ENCODE results near the gene OR8B2. TPM values are rescaled to one million over a fixed set of nuclear protein-coding genes. Genes with fewer than 3 reads are reported as not detected.
"Not testable (repeated sequence)": the region's sequence is repeated elsewhere in the genome, so short reads cannot be mapped to it uniquely, and the experiment has no call there.

OR8B2 gene
- total RNA-seq, 2 experiments from 2014 or later = not detected

DNA sequence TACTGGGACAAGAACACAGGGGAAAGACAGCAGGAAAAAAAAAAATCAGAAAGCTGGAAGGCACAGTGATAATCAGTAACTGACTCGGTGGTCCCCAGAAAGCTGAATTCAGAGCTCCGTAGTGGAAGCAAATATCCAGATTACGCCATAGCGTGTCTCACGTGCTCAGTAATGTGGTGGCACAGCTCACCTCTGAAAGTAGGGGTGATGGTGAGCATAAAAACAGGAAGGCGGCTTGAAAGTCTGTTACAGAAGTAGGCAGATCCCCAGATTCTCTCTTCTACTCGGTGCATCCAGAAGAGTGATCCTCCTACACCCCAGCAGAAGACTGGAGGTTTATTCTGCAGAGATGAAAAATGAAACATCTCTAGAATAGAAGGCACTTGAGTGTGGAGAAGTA, 25.6 kb upstream of the OR8B2 start:
- DNase-seq (no peak), ATAC-seq (no peak)
- CTCF ChIA-PET = interaction anchor here (1.0 kb wide), 1 partner anchor 9 kb away, joined by 3 read pairs; no protein-coding TSS in a partner anchor
- H3K27ac Mint-ChIP-seq = no peak overlapping the region
- no peaks in the 10 kb centered on the region for H3K36me3 Mint-ChIP-seq (ENCODE audit: low read depth)
- peaks cover 11% of the 10 kb centered on the region for H3K27me3 Mint-ChIP-seq
- intact Hi-C loops (cut with micrococcal nuclease) = no loop called here
- POLR2A ChIA-PET = no interaction called here
- no peak overlapping the region for H3K4me3 Mint-ChIP-seq
- H3K4me1 Mint-ChIP-seq (ENCODE audit: low read depth) = no peaks in the 10 kb centered on the region
- TF ChIP-seq, protein P1, sequence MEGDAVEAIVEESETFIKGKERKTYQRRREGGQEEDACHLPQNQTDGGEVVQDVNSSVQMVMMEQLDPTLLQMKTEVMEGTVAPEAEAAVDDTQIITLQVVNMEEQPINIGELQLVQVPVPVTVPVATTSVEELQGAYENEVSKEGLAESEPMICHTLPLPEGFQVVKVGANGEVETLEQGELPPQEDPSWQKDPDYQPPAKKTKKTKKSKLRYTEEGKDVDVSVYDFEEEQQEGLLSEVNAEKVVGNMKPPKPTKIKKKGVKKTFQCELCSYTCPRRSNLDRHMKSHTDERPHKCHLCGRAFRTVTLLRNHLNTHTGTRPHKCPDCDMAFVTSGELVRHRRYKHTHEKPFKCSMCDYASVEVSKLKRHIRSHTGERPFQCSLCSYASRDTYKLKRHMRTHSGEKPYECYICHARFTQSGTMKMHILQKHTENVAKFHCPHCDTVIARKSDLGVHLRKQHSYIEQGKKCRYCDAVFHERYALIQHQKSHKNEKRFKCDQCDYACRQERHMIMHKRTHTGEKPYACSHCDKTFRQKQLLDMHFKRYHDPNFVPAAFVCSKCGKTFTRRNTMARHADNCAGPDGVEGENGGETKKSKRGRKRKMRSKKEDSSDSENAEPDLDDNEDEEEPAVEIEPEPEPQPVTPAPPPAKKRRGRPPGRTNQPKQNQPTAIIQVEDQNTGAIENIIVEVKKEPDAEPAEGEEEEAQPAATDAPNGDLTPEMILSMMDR (IDR thresholded peaks at IDR 0.05) = no peak
- H3K9me3 Mint-ChIP-seq = no peaks in the 10 kb centered on the region

DNA sequence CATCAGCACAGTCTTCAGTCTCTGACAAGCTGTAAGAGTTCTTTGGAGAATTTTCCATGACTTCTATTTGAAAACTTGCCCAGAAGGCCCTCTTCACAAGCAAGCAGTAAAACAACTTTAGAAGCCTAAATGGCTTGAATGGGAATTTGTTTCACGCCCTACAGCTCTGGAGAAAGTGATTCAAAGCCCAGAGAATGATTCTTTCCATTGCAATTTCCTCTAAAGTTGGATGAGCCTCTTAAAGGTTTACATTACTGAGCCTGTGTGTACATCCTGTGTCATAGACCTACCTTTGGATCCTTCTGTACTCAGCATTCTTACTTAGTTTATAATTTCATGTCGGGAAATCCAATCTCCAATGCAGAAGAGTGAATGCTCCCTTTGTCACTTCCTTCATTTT, 21.3 kb upstream of the OR8B2 start:
- peaks cover 2% of the 10 kb centered on the region for H3K36me3 Mint-ChIP-seq (ENCODE audit: low read depth)
- H3K27me3 Mint-ChIP-seq = peaks cover 8% of the 10 kb centered on the region
- TF ChIP-seq, protein P1 (IDR thresholded peaks at IDR 0.05) = no peak
- intact Hi-C loops (cut with micrococcal nuclease) = no loop called here
- H3K4me1 Mint-ChIP-seq (ENCODE audit: low read depth) = no peaks in the 10 kb centered on the region
- no peaks in the 10 kb centered on the region for H3K9me3 Mint-ChIP-seq
- ATAC-seq = no peak
- ChIA-PET CTCF (no interaction called here), POLR2A (no interaction called here)
- no peak for DNase-seq
- H3K27ac Mint-ChIP-seq = no peak overlapping the region
- H3K4me3 Mint-ChIP-seq = no peak overlapping the region

DNA sequence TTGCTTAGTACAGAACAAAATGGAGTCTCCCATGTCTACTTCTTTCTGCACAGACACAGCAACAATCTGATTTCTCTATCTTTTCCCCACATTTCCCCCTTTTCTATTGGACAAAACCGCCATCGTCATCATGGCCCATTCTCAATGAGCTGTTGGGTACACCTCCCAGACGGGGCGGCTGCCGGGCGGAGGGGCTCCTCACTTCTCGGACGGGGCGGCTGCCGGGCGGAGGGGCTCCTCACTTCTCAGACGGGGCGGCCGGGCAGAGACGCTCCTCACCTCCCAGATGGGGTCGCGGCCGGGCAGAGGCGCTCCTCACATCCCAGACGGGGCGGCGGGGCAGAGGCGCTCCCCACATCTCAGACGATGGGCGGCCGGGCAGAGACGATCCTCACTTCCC, 18.9 kb upstream of the OR8B2 start:
- H3K4me1 Mint-ChIP-seq (ENCODE audit: low read depth); intact Hi-C loops (cut with micrococcal nuclease); H3K27ac Mint-ChIP-seq; H3K9me3 Mint-ChIP-seq; H3K27me3 Mint-ChIP-seq; H3K36me3 Mint-ChIP-seq (ENCODE audit: low read depth); DNase-seq; POLR2A ChIA-PET; H3K4me3 Mint-ChIP-seq; ATAC-seq: not testable (repeated sequence)
- CTCF ChIA-PET = interaction anchor here (1.2 to 3.1 kb wide), 10 partner anchors 9 to 182 kb away, joined by 3 to 16 read pairs (median 6); partner anchors contain the start of gene OR8A1

- H3K9me3 Mint-ChIP-seq = no peaks in the 10 kb centered on the region
- no peaks in the 10 kb centered on the region for H3K4me1 Mint-ChIP-seq (ENCODE audit: low read depth)
- ChIA-PET CTCF (interaction anchor here (0.5 to 3.1 kb wide), 33 partner anchors 9 to 476 kb away, joined by 3 to 16 read pairs (median 4); partner anchors contain the start of gene OR8A1), POLR2A (no interaction called here)
- TF ChIP-seq, protein P1 (IDR thresholded peaks at IDR 0.05) = peak; percentile 72
- peaks cover 2% of the 10 kb centered on the region for H3K36me3 Mint-ChIP-seq (ENCODE audit: low read depth)
- no peak overlapping the region for H3K4me3 Mint-ChIP-seq
- intact Hi-C loops (cut with micrococcal nuclease) = no loop called here
- no peak overlapping the region for H3K27ac Mint-ChIP-seq
- peak; percentile 81 for ATAC-seq
- H3K27me3 Mint-ChIP-seq = peaks cover 2% of the 10 kb centered on the region
- peak; percentile 79 for DNase-seq
Observed at GRCh38 chr11:124402326-124402922, 18.1 kb upstream of the OR8B2 start.

- CTCF ChIA-PET = no interaction called here
- peaks cover 2% of the 10 kb centered on the region for H3K36me3 Mint-ChIP-seq (ENCODE audit: low read depth)
Observed at GRCh38 chr11:124398924-124399323, 14.6 kb upstream of the OR8B2 start, which contains the start of gene OR8B3. Gene OR8B3, minus strand, starts transcription at chr11:124399024. Its CDS starts 1,673 bp downstream, at chr11:124397351.

DNA sequence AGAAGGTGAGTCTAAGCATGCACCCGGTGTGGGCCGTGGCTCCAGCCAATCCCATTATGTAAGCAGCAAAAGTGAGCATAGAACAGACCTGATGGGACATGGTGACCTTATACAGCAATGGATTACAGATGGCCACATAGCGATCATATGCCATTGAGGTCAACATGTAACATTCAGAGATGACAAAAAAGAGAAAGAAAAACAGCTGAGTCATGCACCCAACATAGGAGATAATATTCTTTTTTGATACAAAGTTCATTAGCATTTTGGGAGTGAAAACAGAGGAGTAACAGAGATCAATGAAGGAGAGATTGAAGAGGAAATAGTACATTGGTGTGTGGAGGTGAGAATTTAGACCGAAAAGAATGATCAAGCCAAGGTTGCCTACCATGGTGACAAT, 12.5 kb upstream of the OR8B2 start:
- intact Hi-C loops (cut with micrococcal nuclease); H3K4me3 Mint-ChIP-seq; H3K27me3 Mint-ChIP-seq; H3K9me3 Mint-ChIP-seq; H3K36me3 Mint-ChIP-seq (ENCODE audit: low read depth); H3K27ac Mint-ChIP-seq; CTCF ChIA-PET; DNase-seq; POLR2A ChIA-PET; ATAC-seq; H3K4me1 Mint-ChIP-seq (ENCODE audit: low read depth): not testable (repeated sequence)

More at GRCh38 chr11:124398924-124399323, 14.6 kb upstream of the OR8B2 start, which contains the start of gene OR8B3:
- intact Hi-C loops (cut with micrococcal nuclease) = no loop called here
- Mint-ChIP-seq H3K4me1 (ENCODE audit: low read depth) (no peaks in the 10 kb centered on the region), H3K4me3 (no peak within 1 kb of the TSS), H3K27ac (no peak within 1 kb of the TSS), H3K27me3 (no peaks in the 10 kb centered on the region), H3K9me3 (no peaks in the 10 kb centered on the region)
- TF ChIP-seq, protein P1 (IDR thresholded peaks at IDR 0.05) = no peak
- DNase-seq (no peak), ATAC-seq (no peak)
- POLR2A ChIA-PET = no interaction called here
